Calu3 (cell line): ENCODE results near the gene ZNF525. TPM values are rescaled to one million over a fixed set of nuclear protein-coding genes. Genes with fewer than 3 reads are reported as not detected.
"Not testable (repeated sequence)": the region's sequence is repeated elsewhere in the genome, so short reads cannot be mapped to it uniquely, and the experiment has no call there.

Source experiments
- BruUV-seq: library from RNA; stranded (reverse); fragments of 400-500 nt; replicated peaks from 2 replicates; lab custom pipeline; 2021; lab: Mats Ljungman, UMichigan
- CTCF ChIA-PET: fragments of 300-600 bp; sonication (Branson Sonifier 250); formaldehyde crosslinking; loops from one replicate; lab custom pipeline; 2022; ENCODE audit warnings: antibody characterized with exemption; lab: Charles Lee
- DNase-seq: peaks from one replicate; pipeline ENCODE4 v3.0.0; 2022
- H3K27ac Mint-ChIP-seq: one replicate; pipeline ENCODE4 v1.8.0; 2022; ENCODE audit warnings: mixed read lengths; ENCODE audit not compliant: unreplicated experiment
- H3K27me3 Mint-ChIP-seq: one replicate; pipeline ENCODE4 v1.8.0; 2022; ENCODE audit warnings: mixed read lengths; ENCODE audit not compliant: unreplicated experiment
- H3K36me3 Mint-ChIP-seq: one replicate; pipeline ENCODE4 v1.8.0; 2022; ENCODE audit warnings: mild to moderate bottlenecking, moderate library complexity, mixed read lengths; ENCODE audit not compliant: insufficient read depth, unreplicated experiment
- H3K4me1 Mint-ChIP-seq: one replicate; pipeline ENCODE4 v1.8.0; 2022; ENCODE audit warnings: mild to moderate bottlenecking, low read depth, mixed read lengths; ENCODE audit not compliant: unreplicated experiment
- H3K4me3 Mint-ChIP-seq: one replicate; pipeline ENCODE4 v1.8.0; 2022; ENCODE audit warnings: mild to moderate bottlenecking, low read depth, moderate library complexity, mixed read lengths; ENCODE audit not compliant: unreplicated experiment
- H3K9me3 Mint-ChIP-seq: one replicate; pipeline ENCODE4 v1.8.0; 2022; ENCODE audit warnings: low read depth, mixed read lengths; ENCODE audit not compliant: unreplicated experiment
- intact Hi-C: fragments of 100-400 bp; cut with micrococcal nuclease; formaldehyde crosslinking; loops from one replicate; pipeline ENCODE4 v1.10.0; 2022; ENCODE audit not compliant: unreplicated experiment
- total RNA-seq: library from RNA; stranded (reverse); gene quantifications from 2 replicates; pipeline ENCODE4 v1.2.3, GENCODE V29; 2022
- TF ChIP-seq, protein P1 (sequence below): fragments of 200-600 bp; IDR thresholded peaks from one replicate; pipeline ENCODE4 v1.8.0; 2022; ENCODE audit warnings: antibody characterized with exemption; ENCODE audit not compliant: unreplicated experiment

ZNF525 gene
- total RNA-seq, 1 experiment from 2014 or later: 21.2 TPM

DNA sequence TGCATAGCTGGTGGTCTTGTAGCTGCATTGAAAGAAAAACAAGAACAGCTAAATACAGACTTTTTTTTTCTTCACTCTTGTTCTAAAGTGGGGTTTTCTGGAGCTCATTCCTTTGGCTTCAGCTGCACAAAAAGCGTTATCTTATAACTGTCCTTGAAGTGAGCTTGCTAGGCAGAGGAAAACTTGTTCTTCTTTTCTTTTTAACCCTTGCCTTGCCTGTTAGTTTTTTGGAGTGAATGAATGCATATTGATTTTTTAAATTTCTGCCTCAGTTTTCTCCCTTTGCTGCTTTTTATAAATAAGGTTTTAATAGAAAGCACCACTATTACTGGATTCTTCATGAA is 31.0 kb downstream of the ZNF525 start:
- peaks cover 12% of the 10 kb centered on the region for H3K4me1 Mint-ChIP-seq
- no peaks in the 10 kb centered on the region for H3K27me3 Mint-ChIP-seq
- intact Hi-C loops: no loop called here
- TF ChIP-seq, protein P1, sequence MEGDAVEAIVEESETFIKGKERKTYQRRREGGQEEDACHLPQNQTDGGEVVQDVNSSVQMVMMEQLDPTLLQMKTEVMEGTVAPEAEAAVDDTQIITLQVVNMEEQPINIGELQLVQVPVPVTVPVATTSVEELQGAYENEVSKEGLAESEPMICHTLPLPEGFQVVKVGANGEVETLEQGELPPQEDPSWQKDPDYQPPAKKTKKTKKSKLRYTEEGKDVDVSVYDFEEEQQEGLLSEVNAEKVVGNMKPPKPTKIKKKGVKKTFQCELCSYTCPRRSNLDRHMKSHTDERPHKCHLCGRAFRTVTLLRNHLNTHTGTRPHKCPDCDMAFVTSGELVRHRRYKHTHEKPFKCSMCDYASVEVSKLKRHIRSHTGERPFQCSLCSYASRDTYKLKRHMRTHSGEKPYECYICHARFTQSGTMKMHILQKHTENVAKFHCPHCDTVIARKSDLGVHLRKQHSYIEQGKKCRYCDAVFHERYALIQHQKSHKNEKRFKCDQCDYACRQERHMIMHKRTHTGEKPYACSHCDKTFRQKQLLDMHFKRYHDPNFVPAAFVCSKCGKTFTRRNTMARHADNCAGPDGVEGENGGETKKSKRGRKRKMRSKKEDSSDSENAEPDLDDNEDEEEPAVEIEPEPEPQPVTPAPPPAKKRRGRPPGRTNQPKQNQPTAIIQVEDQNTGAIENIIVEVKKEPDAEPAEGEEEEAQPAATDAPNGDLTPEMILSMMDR: no peak
- BruUV-seq: no TSS peak
- CTCF ChIA-PET: no interaction called here
- H3K36me3 Mint-ChIP-seq: peaks cover 41% of the 10 kb centered on the region
- DNase-seq: no peak
- no peak overlapping the region for H3K27ac Mint-ChIP-seq
- H3K9me3 Mint-ChIP-seq: peaks cover 5% of the 10 kb centered on the region
- H3K4me3 Mint-ChIP-seq: peak overlapping the region; percentile 78

DNA sequence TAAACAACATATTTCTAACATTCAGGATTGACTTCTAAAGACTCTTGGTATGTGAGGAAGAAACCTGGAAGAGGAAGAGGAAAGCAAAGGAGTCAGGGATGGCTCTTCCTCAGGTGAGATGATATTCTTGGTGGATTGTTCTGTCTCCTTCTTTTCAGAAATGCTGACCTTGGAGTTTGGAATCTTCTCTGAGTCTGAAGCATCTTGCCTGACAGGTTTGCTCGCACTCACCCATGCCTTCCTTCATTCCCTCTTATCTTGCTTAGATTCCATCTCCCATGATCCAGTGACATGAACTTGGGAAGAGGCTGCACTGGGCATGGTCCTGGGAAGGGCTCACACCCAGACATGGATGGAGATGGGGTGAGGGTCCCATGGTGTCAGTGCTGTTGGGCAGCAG is 32.4 kb downstream of the ZNF525 start:
- H3K4me1 Mint-ChIP-seq: peaks cover 12% of the 10 kb centered on the region
- intact Hi-C loops, H3K27me3 Mint-ChIP-seq, CTCF ChIA-PET, DNase-seq, H3K4me3 Mint-ChIP-seq, H3K27ac Mint-ChIP-seq, H3K9me3 Mint-ChIP-seq: not testable (repeated sequence)
- peaks cover 55% of the 10 kb centered on the region for H3K36me3 Mint-ChIP-seq
- TSS peak; percentile 1 for BruUV-seq

DNA sequence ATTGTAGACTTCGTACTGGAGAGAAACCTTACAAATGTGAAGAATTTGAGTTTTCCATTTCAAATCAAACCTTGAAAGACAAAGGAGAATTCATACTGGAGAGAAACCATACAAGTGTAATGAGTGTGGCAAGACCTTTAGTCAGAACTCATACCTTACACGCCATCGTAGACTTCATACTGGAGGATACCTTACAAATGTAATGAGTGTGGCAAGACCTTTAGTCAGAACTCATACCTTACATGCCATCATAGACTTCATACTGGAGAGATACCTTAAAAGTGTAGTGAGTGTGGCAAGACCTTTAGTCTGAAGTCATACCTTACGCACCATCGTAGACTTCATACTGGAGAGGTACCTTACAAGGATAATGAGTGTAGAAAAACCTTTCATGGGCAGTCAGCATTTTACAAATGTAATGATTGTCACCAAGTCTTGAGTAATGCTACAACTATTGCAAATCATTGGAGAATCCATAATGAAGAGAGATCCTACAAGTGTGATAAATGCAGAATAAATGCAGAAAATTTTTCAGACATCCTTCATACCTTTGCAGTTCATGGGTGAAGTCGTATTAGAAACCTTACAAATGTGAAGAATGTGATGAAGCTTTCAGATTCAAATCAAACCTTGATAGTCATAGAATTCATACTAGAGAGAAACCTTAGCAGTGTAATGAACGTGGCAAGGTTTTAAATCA is 44.1 kb downstream of the ZNF525 start:
- H3K27ac Mint-ChIP-seq: no peak overlapping the region
- H3K4me3 Mint-ChIP-seq: no peak overlapping the region
- no TSS peak for BruUV-seq
- intact Hi-C loops: no loop called here
- CTCF ChIA-PET: no interaction called here
- H3K4me1 Mint-ChIP-seq: no peaks in the 10 kb centered on the region
- TF ChIP-seq, protein P1: no peak
- DNase-seq: no peak
- H3K9me3 Mint-ChIP-seq: peaks cover 23% of the 10 kb centered on the region
- peaks cover 12% of the 10 kb centered on the region for H3K36me3 Mint-ChIP-seq
- H3K27me3 Mint-ChIP-seq: no peaks in the 10 kb centered on the region

DNA sequence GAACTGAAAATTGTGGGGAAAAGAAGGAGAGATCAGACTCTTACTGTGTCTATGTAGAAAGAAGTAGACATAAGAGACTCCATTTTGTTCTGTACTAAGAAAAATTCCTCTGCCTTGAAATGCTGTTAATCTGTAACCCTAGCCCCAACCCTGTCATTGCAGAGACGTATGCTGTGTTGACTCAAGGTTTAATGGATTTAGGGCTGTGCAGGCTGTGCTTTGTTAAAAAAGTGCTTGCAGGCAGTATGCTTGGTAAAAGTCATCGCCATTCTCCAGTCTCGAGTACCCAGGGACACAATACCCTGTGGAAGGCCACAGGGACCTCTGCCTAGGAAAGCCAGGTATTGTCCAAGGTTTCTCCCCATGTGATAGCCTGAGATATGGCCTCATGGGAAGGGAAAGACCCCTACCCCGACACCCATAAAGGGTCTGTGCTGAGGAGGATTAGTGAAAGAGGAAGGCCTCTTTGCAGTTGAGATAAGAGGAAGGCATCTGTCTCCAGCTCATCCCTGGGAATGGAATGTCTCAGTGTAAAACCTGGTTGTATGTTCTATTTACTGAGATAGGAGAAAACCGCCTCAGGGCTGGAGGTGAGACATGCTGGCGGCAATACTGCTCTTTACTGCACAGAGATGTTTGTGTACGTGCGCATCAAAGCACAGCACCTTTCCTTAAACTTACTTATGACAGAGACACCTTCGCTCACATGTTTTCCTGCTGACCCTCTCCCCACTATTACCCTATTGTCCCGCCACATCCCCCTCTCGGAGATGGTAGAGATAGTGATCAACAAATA is 55.2 kb downstream of the ZNF525 start:
- H3K27me3 Mint-ChIP-seq, H3K36me3 Mint-ChIP-seq, intact Hi-C loops, H3K4me3 Mint-ChIP-seq, H3K9me3 Mint-ChIP-seq, H3K27ac Mint-ChIP-seq, CTCF ChIA-PET, BruUV-seq, H3K4me1 Mint-ChIP-seq, DNase-seq: not testable (repeated sequence)

DNA sequence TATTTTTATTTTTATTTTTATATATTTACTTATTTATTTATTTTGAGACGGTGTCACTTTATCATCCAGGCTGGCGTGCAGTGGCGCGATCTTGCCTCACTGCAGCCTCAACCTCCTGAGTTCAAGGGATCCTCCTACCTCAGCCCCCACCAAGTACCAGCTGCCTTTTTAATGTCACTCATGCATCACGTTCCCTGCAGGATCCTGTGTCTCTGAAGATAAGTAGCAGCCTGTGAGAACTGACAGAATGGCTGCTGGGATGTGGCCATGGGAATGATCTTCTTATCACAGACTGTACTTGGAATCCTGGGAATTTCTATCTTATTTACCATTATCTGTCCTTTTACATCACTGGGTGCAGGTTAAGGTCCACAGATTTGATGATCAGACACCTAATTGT is 57.0 kb downstream of the ZNF525 start:
- Mint-ChIP-seq H3K27me3 (no peaks in the 10 kb centered on the region), H3K27ac (no peak overlapping the region), H3K4me3 (no peak overlapping the region), H3K36me3 (peaks cover 5% of the 10 kb centered on the region), H3K4me1 (no peaks in the 10 kb centered on the region), H3K9me3 (peaks cover 4% of the 10 kb centered on the region)
- intact Hi-C loops: no loop called here
- no TSS peak for BruUV-seq
- CTCF ChIA-PET: interaction anchor here (0.6 kb wide), 1 partner anchor 94 kb away, joined by 6 read pairs; no protein-coding TSS in a partner anchor
- DNase-seq: no peak
- TF ChIP-seq, protein P1: no peak

DNA sequence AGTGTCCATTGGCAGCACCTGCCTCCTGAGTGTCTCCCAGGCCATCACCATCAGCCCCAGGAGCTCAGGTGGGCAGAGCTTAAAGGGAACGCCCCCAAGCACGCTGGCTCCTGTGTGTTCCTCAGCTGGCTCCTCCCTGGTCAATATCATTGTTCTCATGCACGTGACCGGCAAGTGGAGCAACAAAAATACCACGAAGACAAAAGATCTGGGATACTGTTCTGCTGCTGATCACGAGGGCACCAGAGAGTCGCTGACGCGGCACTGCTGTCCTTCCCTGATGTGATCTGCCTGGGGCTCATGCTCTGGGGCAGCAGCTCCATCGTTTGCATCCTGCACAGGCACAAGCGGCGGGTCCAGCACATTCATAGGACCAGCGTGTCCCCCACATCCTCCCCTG is 57.6 kb downstream of the ZNF525 start:
- intact Hi-C loops, H3K4me3 Mint-ChIP-seq, H3K9me3 Mint-ChIP-seq, CTCF ChIA-PET, H3K27me3 Mint-ChIP-seq, H3K27ac Mint-ChIP-seq, H3K4me1 Mint-ChIP-seq, BruUV-seq, DNase-seq, H3K36me3 Mint-ChIP-seq: not testable (repeated sequence)

DNA sequence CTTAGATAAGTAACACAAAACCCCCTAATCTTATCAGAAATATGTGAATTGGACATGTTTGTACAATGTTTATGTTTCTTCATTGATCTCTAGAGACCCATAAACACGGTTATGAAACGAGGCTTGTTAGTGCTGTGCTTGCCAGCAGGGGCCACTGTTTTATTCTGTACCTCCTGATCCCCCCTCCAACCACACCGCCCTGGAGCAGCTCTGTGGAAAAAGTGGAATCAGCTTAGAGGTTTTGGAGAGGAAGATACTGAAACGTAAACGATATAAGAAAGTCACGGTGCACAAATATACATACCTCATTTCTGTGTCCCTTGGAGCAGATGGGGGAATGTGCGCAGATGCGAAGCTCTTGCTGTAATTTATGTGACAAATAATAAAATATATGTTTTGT is 58.2 kb downstream of the ZNF525 start:
- not testable (repeated sequence) for H3K27ac Mint-ChIP-seq, BruUV-seq

More for the DNA sequence above, 58.2 kb downstream of the ZNF525 start:
- intact Hi-C loops, H3K4me3 Mint-ChIP-seq, H3K27me3 Mint-ChIP-seq, H3K9me3 Mint-ChIP-seq, CTCF ChIA-PET, H3K4me1 Mint-ChIP-seq, H3K36me3 Mint-ChIP-seq, DNase-seq: not testable (repeated sequence)
